Activated CD4-positive, alpha-beta T cell treated with anti-CD3 and anti-CD28 coated beads for 24 hours (primary cell): ENCODE data around the gene RNF111.
"Not testable (repeated sequence)": the region's sequence is repeated elsewhere in the genome, so short reads cannot be mapped to it uniquely, and the experiment has no call there.

Experiments used
- DNase-seq, 2 donors: peaks; one replicate each; pipeline ENCODE4 v3.0.0-alpha.2; 2020; ENCODE audit warnings: low read depth in 2 of 2

The RNF111 gene

DNA sequence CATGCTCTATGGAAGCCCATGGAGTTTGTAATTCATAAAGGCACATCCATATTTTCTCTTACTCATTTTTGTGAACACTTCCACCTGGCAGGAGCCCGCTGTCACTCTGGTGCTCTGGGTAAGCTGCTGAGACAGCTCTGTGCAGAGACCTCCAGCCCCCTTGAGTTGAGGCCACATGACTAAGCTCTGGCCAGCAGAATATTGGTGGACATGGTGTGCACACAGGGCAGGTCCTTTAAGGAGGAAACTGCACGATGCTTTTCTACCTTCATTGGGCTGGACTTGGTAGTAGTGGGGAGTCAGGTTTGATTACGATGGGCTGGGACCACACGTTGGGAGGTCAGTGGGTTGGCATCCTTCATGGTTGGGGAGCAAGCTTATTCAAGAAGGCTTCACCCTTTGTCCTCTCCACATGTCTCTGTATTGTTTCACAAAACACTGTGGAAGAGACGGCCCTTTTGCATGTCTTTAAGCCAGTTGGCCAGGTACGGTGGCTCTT lies 146.5 kb downstream of the RNF111 start:
- DNase-seq, result no peak

- DNase-seq, result no peak
These were observed 150.1 kb downstream of the RNF111 start for GRCh38 chr15:59137566-59137965.

- peak; percentile 22 to 29 for DNase-seq
These were observed 150.8 kb downstream of the RNF111 start for GRCh38 chr15:59138243-59138642.

- no peak for DNase-seq
These were observed 153.2 kb downstream of the RNF111 start for GRCh38 chr15:59140422-59141226.

- no peak for DNase-seq
These were observed 155.8 kb downstream of the RNF111 start for GRCh38 chr15:59143281-59143680.

- DNase-seq, result not testable (repeated sequence)
These were observed 157.1 kb downstream of the RNF111 start for GRCh38 chr15:59144594-59144993.
